ENCODE results near the gene MLXIP. TPM values are rescaled to one million over a fixed set of nuclear protein-coding genes. Genes with fewer than 3 reads are reported as not detected.

MLXIP gene
- total and polyA plus RNA-seq, 2 of the 13 experiments (the other 11 are each of a cell fraction or from before 2014, with no cell fraction given) = 5.3 to 6.7 TPM

- TF ChIP-seq ZNF839 (CRISPR knock-in tag; IDR thresholded peaks at IDR 0.05; ENCODE audit: borderline replicate concordance) = no peak
- TF ChIP-seq TCF12 (IDR thresholded peaks at IDR 0.05) = no peak
- peak; percentile 78; the same call in 1 of the 2 replicates for TF ChIP-seq TCF12 (CRISPR knock-in tag; IDR thresholded peaks at IDR 0.05)
- TF ChIP-seq ZNF317 (CRISPR knock-in tag; IDR thresholded peaks at IDR 0.05) = peak; percentile 52; the same call in 1 of the 2 replicates
- TF ChIP-seq HOXA3 (CRISPR knock-in tag; IDR thresholded peaks at IDR 0.05) = peak; percentile 70
- TF ChIP-seq NFE2L1 (CRISPR knock-in tag; IDR thresholded peaks at IDR 0.05; ENCODE audit: borderline replicate concordance) = no peak
- TF ChIP-seq RBAK (CRISPR knock-in tag; IDR thresholded peaks at IDR 0.05) = no peak
- TF ChIP-seq ZNF160 (CRISPR knock-in tag; IDR thresholded peaks at IDR 0.05) = peak; percentile 19; the same call in 1 of the 2 replicates
- no peak for TF ChIP-seq GZF1 (CRISPR knock-in tag; IDR thresholded peaks at IDR 0.05)
- peak; percentile 36 for TF ChIP-seq CEBPG (CRISPR knock-in tag; IDR thresholded peaks at IDR 0.05)
- no peak for TF ChIP-seq ZNF543 (CRISPR knock-in tag; IDR thresholded peaks at IDR 0.05)
- TF ChIP-seq ARNTL (CRISPR knock-in tag; IDR thresholded peaks at IDR 0.05) = no peak
- TF ChIP-seq TP53 (CRISPR knock-in tag; conservative IDR thresholded peaks at IDR 0.05) = no peak
- no peak for TF ChIP-seq ZNF552 (CRISPR knock-in tag; IDR thresholded peaks at IDR 0.05; ENCODE audit: borderline replicate concordance)
- TF ChIP-seq ZNF790 (CRISPR knock-in tag; IDR thresholded peaks at IDR 0.05; ENCODE audit: borderline replicate concordance) = no peak
- TF ChIP-seq ZIK1 (CRISPR knock-in tag; IDR thresholded peaks at IDR 0.05; ENCODE audit: borderline replicate concordance, low read depth) = peak; percentile 44; the same call in 1 of the 2 replicates
- TF ChIP-seq, protein P1, sequence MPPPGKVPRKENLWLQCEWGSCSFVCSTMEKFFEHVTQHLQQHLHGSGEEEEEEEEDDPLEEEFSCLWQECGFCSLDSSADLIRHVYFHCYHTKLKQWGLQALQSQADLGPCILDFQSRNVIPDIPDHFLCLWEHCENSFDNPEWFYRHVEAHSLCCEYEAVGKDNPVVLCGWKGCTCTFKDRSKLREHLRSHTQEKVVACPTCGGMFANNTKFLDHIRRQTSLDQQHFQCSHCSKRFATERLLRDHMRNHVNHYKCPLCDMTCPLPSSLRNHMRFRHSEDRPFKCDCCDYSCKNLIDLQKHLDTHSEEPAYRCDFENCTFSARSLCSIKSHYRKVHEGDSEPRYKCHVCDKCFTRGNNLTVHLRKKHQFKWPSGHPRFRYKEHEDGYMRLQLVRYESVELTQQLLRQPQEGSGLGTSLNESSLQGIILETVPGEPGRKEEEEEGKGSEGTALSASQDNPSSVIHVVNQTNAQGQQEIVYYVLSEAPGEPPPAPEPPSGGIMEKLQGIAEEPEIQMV (CRISPR knock-in tag; IDR thresholded peaks at IDR 0.05; ENCODE audit: low read depth) = no peak; the same call in 1 of the 2 replicates
- no peak for TF ChIP-seq ZNF124 (CRISPR knock-in tag; IDR thresholded peaks at IDR 0.05)
- peak; percentile 33; the same call in 1 of the 2 replicates for TF ChIP-seq THAP11 (CRISPR knock-in tag; IDR thresholded peaks at IDR 0.05)
- TF ChIP-seq ARID4A (CRISPR knock-in tag; IDR thresholded peaks at IDR 0.05; ENCODE audit: borderline replicate concordance) = peak; percentile 36; the same call in 1 of the 2 replicates
- no peak for TF ChIP-seq GTF2F1 (IDR thresholded peaks at IDR 0.05; ENCODE audit: low read length)
- no peak for TF ChIP-seq EED (CRISPR knock-in tag; IDR thresholded peaks at IDR 0.05)
- TF ChIP-seq SUZ12 (IDR thresholded peaks at IDR 0.05; ENCODE audit: low read depth, low read length) = no peak
- no peak for TF ChIP-seq ZNF883 (CRISPR knock-in tag; IDR thresholded peaks at IDR 0.05; ENCODE audit: not compliant biosample characterization)
- peak; percentile 43; the same call in 1 of the 2 replicates for TF ChIP-seq PHF21A (CRISPR knock-in tag; IDR thresholded peaks at IDR 0.05)
- 0 out of 2 replicates have a peak, but pooled peaks have one; percentile 46 for TF ChIP-seq EEA1 (CRISPR knock-in tag; IDR thresholded peaks at IDR 0.05; ENCODE audit: borderline replicate concordance)
- no peak for TF ChIP-seq FOXK2 (IDR thresholded peaks at IDR 0.05)
These were observed 14.4 kb upstream of the MLXIP start (continued) for GRCh38 chr12:122064025-122064777.
